ENCODE data around the gene GHRHR.

Gene GHRHR

DNA sequence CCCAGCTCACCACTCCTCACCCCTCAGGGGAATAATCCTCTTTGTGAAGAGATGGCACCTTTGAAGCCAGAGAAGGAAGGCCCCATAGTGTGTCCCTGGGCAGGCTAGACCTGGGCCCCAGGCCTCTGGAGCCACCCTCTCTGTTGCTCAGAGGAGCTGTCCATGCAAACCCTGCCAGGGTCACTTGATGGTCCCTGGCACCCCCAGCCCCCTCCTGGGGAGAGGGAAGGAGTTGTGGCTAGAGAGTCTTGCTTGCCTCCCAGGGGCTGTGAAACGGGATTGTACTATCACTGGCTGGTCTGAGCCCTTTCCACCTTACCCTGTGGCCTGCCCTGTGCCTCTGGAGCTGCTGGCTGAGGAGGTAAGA lies 5.8 kb downstream of the GHRHR start:
- no peak for DNase-seq

DNA sequence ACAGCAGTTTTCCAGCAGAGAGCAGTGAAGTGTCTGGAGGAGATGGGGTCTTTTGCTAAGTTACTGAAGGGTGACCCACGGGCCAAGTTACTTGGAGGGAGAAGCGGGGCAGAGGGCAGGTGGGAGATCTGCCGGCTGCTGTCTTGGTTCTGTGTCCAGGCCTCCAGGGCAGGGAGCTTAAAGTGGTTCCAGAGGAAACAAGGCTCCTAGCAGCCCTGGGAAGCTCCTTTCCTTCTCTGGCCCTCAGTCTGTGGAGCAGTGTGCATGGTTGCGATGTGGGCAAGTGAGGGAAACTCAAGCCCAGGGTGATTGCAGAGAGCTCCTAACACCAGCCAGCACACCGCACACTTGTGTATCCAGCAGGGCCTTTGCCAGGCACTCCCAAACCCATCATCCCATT lies 6.3 kb downstream of the GHRHR start:
- no peak for DNase-seq

DNA sequence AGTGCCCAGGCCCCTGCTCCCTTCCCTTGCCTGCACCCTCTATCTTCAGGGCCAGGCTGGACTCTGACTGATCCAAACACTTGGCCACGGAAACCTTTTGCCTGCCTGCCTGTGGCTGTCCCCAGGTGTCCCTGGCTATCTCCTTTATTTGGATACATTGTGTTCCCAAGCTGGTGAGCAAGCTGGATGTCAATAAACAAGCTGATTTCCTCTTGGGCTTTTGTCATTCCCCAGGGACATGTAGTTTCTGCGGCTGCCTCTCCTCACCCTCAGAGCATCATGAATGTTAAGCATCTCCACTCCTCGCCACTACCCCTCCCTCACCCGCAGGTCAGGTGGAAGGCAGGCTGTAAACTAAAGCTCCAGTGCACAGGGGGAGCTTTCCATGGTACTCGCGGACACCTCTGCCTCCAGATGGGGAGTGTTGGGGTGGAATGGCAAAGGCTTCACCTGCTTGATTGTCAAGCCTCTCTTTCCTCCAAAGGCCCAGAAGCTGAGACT lies 6.9 kb downstream of the GHRHR start:
- no peak for DNase-seq

DNA sequence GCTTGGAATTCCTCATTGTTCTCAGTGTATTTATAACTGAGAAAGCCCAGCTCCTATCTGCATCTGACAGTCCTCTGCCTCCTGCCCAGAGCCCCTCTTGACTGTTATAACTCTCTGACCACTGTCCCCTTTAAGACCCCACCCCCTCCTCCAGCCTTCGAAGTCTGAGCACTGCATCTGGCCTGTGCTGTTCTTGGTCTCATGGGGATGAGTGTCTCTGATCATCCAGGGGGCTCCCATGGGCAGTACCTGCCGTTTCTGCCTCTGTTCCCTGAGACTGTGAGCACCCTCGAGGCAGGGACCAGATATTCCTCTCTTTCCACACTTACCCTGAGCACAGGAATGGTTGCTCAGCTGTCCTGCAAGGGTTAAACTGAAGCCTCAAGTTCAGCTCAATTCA lies 7.7 kb downstream of the GHRHR start:
- DNase-seq, result no peak

DNA sequence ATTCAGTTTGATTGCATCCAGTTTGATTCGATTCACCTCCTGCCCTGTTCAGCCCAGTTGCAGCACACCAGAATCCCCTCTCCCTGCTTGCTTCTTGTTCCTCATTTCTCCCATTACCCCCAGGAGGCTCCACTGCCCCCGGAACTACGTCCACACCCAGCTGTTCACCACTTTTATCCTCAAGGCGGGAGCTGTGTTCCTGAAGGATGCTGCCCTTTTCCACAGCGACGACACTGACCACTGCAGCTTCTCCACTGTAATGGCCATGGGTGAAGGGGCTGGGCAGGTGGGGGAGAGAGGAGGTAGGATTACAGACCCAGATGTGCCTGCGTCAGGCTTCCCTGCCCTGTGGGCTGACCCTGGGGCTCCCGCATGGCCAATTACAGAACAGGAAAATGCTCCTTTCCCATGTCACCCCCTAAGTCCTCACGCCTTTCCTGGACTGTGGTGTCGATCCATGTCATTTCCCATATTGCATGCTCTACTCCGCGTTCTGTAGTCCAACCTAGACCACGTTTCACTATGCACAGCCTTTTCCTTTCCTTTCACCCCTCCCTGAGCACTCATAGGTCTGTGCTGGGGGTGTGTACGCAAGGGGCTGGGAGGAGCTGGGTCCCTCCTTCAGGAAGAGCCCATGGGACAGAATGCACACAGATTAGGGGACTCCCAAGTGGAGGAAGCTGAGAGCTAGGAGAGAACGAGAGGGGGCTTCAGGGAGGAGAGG lies 8.2 kb downstream of the GHRHR start:
- DNase-seq, result no peak

DNA sequence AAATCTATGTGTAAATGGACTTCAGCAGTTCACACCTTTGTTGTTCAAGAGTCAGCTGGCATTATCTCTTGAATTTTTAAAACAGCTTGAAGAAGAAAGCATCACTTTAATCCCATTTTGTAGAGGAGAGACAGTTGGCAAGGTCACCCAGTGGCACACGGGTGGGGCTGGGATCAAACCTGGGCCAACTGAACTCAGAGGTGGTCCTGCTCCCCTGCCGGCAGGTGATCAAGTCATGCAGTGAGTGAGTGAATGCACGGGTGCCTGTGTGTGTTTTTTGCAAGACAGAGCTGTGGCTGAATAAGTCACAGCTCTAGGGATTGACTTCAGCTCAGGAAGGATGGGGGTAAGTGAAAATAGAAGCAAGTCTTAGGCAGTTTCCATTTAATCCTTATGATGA lies 9.5 kb downstream of the GHRHR start:
- no peak for DNase-seq

DNA sequence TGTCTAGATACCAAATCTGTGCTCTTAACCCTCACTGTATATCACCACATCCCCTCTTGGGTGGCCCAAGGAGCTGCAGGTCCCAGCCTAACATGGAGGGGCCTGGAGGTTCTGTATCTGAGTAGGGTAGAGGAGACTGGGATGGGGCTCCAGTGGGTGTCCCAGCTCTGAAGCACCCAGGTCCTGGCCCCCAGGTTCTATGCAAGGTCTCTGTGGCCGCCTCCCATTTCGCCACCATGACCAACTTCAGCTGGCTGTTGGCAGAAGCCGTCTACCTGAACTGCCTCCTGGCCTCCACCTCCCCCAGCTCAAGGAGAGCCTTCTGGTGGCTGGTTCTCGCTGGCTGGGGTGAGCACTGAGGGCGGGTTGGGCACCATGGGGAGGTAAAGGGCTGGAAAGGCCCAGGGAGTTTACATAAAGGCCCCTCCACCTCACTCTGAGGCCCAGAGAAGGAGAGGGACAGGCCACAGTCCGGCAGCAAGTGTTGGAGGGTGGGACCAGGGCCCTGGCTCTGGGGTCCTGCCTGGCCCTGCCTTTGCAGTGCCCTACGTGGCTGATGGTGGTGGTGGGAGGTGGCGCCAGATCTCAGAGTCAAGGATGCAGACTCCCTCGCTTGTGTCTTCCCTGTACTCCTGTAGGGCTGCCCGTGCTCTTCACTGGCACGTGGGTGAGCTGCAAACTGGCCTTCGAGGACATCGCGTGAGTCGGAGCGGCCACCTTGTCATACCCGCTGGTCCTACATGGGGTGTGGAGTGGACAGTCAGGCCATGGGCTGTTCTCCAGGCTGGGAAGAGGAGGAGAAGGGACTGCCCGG lies 10.2 kb downstream of the GHRHR start:
- DNase-seq, result no peak

DNA sequence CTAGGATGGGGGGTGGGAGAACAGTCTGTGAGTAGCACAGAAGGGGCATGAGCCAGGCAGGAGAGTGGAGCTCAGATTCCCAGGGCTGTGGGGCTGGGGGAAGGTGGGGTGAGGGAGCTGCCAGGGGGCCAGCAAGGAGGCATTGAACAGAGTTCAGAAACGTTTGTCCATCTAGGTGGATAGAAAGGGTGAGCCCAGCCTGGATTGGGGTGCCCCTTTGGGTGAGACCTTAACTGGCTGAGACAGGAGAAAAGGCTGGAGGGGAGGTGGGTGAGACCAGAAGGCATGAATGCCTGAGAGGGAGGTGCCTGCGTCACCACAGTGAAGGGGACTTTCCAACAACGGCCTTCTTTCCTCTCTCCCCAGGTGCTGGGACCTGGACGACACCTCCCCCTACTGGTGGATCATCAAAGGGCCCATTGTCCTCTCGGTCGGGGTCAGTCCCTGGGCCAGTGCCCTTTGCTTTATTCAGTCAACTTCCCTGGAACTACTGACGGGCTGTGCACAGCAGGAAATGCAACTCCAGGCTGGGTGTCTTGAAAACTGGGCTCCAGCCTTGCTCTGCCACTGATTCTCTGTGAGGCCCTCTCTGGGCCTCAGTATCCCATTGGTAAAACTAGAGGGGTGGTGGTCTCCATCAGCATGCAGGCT lies 11.0 kb downstream of the GHRHR start:
- peak in 1 of 2 experiments; percentile 12 for DNase-seq

DNA sequence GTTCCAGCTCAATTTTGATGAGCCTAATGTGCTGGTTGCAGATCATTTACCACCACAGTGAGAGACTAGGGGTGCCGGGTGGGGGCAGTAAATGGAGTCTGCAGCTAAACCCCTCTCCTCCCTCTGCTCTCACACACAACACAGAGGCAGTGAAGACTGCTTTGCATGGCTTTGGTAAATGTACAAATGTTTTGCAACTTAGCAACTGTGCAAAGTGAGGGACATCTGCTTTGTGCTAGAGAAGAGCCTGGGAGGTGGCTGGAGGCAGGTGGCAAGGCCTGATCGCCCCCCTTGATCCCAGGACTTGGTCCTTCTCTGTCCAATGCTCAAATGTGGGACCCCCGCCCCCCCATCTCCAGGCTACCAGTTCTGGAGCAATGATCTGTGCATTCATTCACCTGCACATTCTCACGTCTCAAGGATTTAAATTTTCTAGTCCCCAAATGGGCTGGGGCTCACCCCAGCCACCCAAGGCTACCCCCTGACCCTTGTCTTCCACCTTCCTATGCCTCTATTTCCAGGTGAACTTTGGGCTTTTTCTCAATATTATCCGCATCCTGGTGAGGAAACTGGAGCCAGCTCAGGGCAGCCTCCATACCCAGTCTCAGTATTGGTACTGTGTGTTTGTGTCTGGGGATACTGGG lies 11.6 kb downstream of the GHRHR start:
- DNase-seq, result no peak

DNA sequence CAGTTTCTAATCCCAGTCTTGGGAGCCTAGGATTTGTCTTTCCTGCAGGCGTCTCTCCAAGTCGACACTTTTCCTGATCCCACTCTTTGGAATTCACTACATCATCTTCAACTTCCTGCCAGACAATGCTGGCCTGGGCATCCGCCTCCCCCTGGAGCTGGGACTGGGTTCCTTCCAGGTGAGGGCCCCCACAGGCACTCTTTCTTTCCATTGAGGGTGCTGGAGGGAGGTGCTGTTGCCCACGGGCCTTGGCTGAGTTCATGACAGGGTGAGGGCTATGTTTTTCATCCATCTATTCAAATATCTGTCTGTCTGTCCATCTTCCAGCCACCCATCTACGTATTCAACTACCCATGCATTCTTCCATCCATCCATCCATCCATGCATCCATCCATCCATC lies 12.6 kb downstream of the GHRHR start:
- no peak for DNase-seq

DNA sequence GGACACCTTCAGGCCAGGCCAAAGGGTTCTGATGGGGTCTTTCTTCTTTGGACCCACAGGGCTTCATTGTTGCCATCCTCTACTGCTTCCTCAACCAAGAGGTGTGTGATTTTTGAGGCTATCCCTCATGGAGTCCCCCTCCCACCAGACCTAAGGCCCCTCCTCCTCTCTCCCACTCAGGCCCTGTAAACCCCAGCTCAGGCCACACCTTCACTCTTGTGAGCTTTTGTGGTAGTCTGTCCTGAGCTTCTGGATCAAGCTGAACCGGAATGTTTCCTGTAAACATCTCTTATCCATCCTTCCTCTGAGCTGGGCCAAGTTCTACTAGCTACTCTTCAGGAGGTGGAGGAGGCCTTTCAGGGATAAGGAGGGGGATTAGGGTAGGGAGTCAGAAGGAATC lies 13.5 kb downstream of the GHRHR start:
- DNase-seq, result no peak

DNA sequence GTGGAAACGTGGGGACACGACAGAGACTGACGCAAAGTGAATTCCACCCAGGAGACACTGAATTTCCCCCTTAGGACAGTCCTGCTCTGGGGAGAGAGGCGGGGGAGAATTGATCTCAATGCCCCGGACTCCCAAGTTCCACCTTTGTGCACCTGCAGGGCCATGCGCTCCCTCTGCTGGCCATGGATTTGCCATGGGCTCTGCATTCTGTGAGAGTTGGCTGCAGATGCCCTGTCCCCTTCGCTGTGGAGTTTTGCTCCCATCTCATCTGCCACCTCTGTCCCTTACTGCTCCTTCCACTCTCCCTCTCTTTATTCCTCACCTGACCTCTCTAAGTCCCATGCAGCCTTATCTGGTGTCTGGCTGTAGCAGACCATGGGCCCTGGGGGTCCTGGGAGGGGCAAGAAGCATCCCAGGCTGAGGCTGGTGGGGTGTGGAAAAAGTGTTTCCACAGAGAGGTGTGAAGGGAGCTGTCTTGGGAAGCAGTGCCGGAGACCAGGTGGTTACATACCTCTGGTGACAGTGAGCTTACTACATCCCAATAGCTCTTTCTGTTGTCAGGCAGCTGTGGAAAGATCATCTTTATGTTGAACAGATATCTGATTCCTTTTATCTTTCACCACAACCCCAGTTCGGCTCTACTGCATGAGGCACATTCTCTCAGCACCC lies 14.3 kb downstream of the GHRHR start:
- DNase-seq, result peak in 1 of 2 experiments; percentile 9

DNA sequence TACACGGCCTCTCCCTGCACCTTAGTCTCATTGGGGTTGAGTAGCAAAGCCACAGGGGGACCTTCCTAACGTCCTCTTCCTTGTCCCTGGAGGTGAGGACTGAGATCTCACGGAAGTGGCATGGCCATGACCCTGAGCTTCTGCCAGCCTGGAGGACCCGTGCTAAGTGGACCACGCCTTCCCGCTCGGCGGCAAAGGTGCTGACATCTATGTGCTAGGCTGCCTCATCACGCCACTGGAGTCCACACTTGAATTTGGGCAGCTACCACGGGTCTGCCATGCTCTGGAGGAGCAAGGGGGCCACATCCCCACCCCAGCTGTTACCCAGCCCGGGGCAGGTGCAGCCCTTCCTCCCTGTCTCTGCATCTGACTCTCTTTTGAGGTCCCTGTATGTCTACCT lies 15.3 kb downstream of the GHRHR start:
- DNase-seq, result no peak

DNA sequence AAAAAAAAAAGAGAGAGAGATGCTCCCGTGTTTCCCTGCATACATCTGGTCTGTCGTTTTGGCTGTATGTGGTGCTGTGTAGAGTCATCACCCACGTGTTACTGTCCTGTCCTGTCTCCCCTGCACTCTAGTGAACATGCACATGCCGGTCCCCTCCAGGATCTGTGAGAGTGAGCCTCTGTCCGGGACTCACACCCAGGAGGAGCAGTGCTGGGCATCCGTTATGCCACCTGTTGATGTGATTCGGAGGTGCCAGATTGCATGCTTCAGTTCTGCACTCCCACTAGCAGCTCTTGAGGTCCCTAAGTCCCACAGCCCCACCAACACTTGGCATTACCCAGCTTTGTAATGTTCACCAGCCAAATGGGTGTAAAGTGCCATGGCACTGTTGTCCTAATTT lies 16.4 kb downstream of the GHRHR start:
- DNase-seq, result no peak

DNA sequence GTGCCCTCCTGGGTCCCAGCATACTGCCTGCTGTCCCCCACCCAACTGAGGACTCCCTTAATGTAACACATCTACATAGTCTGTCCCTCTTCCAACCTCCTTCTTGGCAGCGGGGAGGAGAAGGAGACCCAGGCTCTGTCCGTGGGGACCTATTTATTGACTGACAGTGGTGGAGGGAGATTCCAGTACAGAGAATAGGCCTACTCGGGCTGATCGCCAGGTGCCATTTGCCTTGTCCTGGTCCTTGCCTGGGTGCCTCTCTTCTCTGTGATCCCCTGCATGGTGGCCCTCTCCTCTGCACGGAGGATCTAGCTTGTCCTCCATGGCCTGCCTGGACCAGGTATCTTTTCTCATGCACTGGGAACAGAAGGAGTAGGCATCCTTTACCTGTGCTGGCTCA lies 17.0 kb downstream of the GHRHR start:
- no peak for DNase-seq

DNA sequence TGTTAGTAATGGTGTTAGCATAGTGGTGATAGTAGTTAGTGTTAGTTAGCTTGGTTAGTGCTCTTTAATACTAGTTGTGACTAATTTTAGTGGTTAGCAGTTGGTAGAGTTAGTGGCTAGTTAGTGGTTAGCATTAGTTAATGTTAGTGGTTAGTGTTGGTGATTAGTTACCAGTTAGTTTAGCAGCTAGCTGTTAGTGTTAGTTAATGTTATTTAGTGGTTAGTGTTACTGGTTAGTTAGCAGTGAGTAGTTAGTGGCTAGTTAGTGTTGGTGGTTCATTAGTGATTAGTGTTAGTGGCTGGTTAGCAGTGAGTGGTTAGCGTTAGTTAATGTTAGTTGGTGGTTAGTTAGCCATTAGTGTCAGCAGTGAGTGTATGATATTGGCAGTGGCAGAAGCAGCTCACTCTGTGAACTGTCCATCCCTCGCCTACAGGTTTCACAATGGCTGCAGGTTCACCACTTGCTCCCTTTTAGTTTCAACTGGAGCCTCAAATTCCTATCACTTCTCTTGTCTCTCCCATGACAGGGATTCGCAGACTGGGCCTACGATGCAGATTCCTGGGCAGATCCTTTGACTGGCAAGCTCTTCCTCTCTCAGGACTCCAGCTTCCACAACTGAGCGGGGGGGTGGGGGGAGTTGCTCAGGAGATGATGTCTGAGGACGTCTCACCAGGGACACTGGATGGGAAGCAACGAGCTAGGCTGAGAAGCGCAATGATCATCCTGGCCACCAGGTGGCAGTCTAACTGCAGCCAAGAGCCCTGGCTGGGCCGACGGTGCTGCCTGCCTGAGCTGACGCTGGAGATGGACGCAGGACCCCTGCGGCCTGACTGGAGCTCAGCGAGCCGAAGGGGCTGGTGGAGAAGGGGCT lies 19.5 kb downstream of the GHRHR start:
- peak; percentile 51 to 77 for DNase-seq

DNA sequence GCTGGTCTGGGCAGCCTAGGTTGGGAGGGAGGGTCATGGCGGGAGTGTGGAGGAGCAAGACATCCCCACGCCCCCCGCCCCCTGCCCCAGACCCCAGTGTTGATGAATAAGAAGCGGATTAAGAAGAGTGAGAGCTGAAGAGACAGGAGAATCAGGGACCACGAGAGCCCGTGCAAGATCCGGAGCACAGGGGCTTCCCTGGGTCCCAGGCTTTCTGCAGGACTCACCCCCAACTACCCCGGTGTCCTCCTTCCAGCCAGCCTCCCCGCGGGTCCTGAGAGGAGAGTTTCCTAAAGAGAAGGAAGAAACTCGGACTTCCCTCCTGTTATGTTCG lies 20.1 kb downstream of the GHRHR start:
- no peak for DNase-seq

DNA sequence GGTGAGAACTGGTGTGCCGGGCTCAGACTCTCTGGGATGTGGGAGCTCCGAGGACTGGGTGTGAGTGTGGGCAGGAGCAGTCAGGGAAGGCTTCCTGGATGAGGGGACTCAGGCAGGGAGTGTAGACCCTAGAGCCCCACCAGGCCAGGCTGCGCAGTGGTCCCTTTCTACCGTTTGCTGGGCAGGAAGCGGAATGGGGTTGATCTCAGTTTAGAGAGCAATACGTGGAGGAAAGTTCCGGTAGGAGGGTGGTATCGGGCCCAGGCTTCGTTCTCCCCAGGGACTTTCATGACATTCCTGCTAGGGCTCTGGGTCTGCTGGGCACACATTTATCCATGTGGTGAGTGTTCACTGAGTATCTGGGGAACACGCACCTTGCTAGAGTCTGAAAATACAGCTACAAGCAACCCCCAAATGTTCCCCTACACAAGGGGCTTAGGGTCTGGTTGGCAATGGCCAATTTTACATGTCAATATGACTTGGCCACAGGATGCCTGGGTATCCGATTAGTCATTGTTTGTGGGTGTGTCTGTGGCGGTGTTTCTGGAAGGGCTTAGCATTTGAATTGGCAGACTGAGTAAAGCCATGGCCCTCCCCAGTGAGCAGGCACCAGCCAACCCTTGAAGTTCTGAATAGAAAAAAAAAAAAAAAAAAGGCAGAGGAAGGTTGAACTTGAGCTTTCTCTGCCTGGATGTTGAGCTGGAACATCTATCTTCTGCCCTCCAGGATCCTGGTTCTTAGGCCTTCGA lies 20.8 kb downstream of the GHRHR start:
- no peak for DNase-seq

DNA sequence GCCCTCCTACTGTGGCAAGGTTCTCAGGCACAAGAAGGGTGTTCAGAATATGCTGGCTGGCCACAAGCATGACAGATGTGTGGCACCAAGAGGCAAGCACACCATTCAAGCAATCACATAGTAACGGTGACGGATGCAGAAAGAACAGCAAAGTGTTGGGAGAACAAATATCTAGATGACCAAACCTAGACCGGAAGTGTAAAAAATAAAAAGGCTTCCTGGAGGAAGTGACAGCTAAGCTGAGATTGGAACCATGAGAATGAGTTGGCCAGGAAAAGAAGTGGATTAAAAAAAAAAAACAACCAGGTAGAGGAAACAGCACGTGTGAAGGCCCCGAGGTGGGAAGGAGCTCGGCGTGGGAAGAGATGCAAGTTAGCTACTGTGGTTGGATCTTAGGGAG lies 22.0 kb downstream of the GHRHR start:
- no peak for DNase-seq

DNA sequence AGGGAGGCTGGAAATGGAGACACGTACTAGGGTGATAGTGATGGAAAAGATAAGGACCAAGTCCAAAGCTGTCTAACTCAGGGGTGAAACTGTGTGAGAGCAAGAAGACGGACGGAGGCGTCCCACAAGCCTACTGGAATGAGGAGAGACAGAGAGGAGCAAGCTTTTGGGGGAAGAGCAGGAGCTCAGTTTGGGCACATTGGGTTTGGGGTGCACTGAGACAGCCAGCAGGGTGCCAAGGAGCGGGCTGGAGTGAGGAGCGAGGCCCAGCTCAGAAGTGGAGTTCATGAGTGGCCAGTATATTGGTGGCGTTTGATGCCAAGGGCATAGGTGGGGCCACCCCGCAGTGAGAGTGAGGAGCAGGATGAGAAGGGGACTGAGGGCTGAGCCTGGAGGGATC lies 22.6 kb downstream of the GHRHR start:
- no peak for DNase-seq

DNA sequence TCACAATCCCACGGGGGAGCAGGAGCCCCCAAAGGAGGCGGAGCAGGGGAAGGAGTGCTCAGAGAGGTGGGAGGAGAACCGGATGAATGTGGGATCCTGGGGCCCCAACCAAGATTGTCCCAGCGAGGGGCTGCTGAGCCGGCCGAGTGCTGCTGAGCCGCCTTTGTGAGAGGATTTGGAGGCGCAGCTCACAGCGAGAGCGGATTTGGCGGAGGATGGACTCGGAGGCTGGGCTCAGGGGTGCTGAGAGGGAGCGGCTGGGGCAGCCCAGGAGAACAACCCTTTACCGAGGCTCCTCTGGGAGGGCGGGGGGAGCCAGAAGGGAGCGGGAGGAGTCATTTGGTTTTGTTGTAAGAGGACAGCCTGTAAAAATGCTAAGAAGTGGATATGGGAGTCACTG lies 23.0 kb downstream of the GHRHR start:
- no peak for DNase-seq
